Skin of body (tissue), 2 donors: Measurements from ENCODE around the gene DENND6B. TPM values are rescaled to one million over a fixed set of nuclear protein-coding genes. Genes with fewer than 3 reads are reported as not detected.
"Not testable (repeated sequence)": the region's sequence is repeated elsewhere in the genome, so short reads cannot be mapped to it uniquely, and the experiment has no call there.

Source experiments
- DNase-seq: peaks from one replicate; lab custom pipeline; 2025; lab: John Stamatoyannopoulos, UW
- total RNA-seq: library from RNA; depleted of rRNA; stranded (reverse); fragments of >200 nt; gene quantifications from one replicate; pipeline ENCODE4 v1.2.3, GENCODE V29; 2014

DENND6B gene
- total RNA-seq, 1 donor from 2014 or later: 2.9 TPM

GRCh38 chr22:50273781-50274180 is 53.0 kb downstream of the DENND6B start:
- not testable (repeated sequence) for DNase-seq

- DNase-seq: not testable (repeated sequence)
These were observed 53.5 kb downstream of the DENND6B start for GRCh38 chr22:50273352-50273751.

DNA sequence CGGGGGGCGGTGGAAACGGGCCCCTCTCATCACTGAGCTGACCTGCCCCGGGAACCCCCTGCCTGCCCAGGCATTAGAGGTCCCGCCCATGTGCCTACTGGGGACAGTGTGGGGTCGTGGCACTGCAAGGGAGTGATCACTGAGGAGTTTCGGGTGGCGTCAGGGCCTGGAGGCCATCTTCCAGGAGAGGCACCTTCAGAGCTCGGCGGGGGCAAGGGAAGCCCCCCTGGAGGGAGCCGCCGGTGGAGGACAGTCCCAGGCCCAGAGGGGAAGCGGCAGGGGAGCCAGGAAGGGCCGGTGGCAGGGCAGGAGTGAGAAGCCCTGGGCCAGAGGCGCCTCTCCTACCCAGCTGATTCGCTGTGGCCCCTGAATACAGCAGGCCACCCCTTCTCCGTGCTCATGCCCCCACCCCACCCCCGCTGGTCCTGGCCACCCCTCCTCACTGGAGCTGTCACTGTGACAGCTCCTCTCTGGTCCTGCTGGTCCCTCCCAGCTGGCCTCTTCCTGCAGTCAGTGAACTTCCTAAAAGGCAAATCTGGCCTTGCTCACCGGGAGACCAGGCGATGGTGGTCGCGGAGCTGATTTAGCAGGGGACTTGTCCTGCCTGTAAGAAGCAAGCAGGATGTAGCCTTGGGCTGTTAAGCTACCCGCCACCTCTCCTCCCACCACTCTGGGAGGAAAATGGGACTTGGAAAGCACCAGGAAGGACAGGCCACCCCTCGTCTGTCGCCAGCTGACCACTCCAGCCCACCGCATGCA is 54.6 kb downstream of the DENND6B start:
- DNase-seq: no peak

- DNase-seq: no peak
These were observed 55.3 kb downstream of the DENND6B start for GRCh38 chr22:50271519-50271970.

DNA sequence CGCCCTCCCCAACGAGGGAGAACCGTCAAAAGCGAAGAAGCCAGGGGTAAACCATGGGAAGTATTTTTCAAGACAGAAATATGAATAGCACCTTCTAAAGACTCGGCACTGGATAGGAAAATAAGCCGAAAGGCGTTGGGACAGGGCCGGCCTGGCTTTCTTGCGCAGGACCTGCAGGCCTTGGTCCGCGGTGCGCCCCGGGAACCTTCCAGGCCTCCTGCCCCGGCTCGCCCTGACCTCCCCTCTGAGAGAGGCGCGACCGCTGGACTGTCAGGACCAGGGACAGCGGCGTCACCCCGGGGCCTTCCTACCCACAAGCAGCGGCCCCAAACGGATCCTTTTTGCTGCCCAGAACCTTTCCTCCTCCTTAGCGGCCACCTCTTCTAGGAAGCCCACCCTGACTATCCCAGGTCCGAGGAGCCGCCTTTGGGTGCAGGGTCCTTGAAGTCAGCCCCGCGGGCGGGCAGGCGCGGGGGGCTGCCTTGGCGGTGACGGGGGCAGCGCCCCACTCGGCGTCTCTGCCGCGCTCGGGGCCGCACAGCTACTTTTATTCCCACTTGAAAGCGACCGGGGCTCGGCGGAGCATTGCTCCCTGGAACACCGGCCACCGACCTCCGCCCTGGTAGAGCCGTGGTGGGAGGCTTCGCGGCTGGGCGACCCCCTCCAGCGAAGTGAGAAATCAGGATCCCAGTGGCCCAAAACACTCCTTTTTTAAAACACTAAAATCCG is 56.0 kb downstream of the DENND6B start:
- no peak for DNase-seq

DNA sequence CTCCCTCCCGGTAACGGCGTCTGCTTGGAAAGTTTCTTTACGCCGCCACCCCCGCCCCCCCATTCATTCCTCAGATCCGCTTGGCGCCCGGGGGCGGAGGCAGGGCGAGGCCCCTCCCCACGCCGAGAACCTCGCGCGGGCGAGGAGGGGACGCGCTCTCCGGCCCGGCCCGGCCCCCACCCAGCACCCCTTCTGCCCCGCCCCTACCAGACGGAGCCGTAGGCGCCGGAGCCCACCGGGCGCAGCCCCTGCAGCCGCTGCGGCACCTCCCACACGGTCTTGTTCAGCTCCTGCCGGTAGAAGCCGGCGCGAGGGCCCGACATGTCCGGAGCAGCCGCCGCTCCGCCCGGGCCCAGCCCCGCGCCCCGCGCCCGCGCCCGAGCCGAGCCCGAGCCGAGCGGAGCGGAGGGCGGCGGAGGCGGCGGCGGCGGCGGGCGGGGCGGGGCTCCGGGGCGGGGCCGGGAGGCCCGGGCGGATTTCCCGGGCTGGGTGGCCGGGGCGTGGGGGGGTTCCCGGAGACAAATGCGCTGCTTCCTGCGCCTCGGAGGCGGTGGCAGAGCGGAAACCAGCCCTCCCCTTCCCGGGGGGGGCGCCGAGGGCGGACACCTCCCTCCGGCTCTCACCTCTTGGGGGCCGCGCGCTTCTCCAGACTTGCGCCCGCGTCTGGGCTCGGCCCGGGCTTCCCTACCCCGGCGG is 56.7 kb downstream of the DENND6B start, which contains the start of gene MAPK11:
Gene MAPK11 (minus strand): TSS at position 411 of the 696 bp plus-strand sequence. CDS start 88 bp downstream, at position 323.
- no peak for DNase-seq

- no peak for DNase-seq
These were observed 57.2 kb downstream of the DENND6B start for GRCh38 chr22:50269573-50269969.

GRCh38 chr22:50268655-50269113 is 58.1 kb downstream of the DENND6B start:
- no peak for DNase-seq

DNA sequence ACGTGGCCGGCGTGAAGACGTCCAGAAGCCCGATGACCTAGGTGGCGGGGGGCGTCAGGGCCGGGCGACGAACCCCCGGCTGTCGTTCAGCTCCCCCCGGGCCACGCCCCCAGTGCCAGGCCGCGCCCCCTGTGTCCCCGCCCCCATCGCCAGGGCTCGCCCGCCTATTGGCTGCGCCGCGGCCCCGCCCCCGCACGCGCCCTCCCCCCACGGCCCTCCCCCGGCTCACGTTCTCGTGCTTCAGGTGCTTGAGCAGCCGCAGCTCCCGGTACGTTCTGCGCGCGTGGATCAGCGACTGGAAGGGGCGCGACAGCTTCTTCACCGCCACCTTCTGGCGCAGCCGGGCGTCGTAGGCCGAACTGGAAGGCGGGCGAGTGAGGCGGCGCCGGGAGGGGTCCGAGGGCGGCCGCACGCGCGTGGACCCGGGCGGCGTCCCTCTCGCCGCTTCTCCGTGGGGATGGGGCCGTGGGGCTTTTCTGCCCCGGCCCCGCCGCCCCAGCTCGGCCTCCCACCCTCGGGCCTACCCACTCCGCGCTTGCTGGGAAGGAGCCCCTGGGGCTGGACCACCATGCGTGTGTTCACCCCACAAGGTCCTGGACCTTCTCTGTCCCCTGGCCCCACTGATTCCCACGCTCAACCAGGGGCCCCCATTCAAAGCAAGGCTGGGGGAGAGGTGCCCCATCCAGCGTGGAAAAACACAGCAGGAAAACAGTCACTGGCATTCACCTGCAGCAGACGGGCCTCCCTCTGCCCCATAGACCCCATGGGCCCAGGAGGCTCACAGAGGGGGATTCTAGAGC is 59.0 kb downstream of the DENND6B start:
- DNase-seq: no peak

- no peak for DNase-seq
These were observed 59.8 kb downstream of the DENND6B start for GRCh38 chr22:50266994-50267393.

GRCh38 chr22:50264946-50265669 is 61.7 kb downstream of the DENND6B start:
- DNase-seq: no peak

GRCh38 chr22:50264104-50264745 is 62.6 kb downstream of the DENND6B start:
- no peak for DNase-seq

DNA sequence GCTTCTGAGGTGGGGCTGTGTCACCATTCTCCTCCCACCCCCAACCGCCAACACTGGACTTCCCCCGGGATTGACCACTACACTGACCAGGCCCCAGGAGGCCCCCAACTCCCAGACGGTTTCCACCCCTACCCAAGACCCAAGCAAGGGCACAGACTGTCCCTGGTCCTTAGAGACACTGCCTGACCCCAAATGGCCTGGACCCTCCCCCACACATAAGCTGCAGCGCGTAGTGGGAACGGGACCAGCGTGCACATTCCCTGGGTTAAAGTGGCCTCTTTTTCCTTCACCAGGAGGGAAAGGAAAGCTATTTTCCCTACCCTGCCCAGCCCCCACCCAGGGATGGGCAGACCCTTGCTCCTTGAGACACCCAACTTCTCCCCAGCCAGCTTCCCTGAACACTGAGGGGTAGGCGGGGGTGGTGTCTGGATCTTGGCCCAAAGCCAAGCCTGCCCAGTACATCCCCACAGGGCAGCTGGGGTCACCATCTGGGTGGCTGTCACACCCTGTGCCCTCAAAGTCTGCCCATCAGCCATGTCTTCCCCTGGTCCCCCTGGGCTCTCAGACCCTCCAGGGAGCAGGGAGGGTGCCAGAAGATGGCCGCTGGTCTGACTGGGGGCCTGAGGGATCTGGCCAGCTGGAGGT is 63.7 kb downstream of the DENND6B start:
- DNase-seq: no peak

GRCh38 chr22:50262460-50262911 is 64.3 kb downstream of the DENND6B start:
- DNase-seq: no peak

DNA sequence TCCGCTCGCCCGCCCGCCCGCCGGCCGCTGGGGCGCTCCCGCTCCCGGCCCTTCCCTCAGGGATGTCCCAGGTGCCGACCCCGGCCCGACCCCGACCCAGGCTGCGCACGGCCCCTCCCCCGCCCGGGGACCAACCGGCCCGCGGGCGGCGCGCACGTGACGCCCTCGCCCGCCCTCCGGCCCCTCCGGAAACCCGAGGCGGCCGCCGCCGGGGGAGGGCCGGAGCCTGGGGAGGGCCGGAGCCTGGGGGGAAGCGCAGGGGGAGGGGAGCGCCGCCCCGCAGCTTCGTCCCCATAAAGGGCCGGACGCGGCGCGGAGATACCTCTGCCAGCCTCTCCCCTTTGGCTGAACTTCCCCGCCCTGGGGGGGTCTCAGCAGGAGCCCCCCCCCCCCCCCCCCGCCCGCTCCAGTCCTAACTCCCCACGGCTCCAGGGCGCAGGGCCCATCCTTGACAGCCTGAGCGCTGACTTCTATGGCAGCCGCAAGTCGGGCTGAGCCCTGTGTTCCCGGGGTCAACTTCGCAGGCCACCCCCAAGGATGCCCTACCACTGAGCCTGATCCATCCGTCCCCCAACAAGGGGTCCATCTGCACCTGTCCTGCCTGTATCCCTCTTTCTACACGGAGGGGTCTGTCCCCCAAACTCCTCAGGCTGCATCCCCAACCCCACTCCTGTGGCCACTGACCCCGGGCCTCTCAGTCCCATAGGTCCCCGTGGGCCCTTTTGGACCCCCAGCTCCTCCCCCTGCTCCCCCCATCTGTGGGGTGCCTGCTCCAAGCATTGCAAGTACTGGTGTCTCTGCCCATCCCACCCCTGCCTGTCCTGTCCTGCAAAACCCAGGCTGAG is 65.0 kb downstream of the DENND6B start, which contains the start of gene MAPK12:
Gene MAPK12 (minus strand): TSS at position 69 of the 845 bp plus-strand sequence. CDS start 174 bp downstream, outside the sequence.
- no peak for DNase-seq

DNA sequence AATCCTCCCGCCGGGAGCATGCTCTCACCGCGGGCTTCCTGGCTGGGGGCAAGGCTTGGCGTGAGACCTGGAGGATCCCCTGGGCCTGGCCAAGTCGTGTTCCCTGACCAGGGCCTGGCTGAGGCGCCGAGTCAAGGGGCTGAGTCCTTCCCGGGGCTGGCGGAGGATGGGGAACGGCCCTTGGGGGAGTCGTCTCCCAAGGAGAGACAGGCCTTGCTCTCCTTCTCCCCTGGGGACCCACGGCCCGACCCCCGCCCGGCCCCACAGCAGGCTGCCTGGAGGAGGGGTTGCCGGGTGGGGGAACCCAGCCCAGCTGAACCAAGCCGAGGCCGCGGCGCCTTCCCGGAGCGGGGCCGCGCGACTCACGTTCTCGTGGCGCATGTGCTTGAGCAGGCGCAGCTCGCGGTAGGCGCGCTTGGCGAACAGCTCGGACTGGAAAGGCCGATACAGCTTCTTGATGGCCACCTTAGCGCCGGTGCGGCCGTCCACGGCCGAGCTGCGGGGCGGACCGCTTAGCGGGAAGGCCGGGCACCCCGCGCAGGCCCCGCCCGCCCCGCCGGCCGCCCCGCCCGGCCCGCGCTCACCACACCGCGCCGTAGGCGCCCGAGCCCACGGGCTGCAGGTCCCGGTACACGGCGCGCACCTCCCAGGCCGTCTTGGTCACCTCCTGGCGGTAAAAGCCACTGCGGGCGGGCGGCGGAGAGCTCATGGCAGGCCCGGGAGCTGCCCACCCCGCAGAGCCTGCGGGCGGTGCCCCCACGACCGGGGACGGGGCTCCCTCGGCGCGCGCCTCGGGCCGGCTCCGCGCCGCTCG is 65.8 kb downstream of the DENND6B start:
- DNase-seq: no peak

GRCh38 chr22:50260434-50260800 is 66.4 kb downstream of the DENND6B start:
- no peak for DNase-seq
